K562 (cell line): ENCODE measurements around the gene ZFYVE21.
A peak's percentile ranks its signal among the peaks of the same experiment; 100 is the strongest.

Source experiments
- CTCF ChIP-seq, 3 experiments: IDR thresholded peaks in 2 of 3; conservative IDR thresholded peaks in 1 of 3; 2 replicates each; pipeline ENCODE4 v1.5.1; 2011 to 2012; ENCODE audit warnings: low read length in 3 of 3, mild to moderate bottlenecking in 3 of 3, control low read depth in 2 of 3, improper control_type of control experiment in 1 of 3, inconsistent platforms in 1 of 3, low read depth in 1 of 3, mixed read lengths in 1 of 3, moderate library complexity in 1 of 3; ENCODE audit not compliant: insufficient read depth in 2 of 3
- E2F4 ChIP-seq: sonication (generic); formaldehyde crosslinking; IDR thresholded peaks from 2 replicates; pipeline ENCODE4 v1.8.0; 2022; ENCODE audit warnings: mild to moderate bottlenecking, low read depth, missing genetic modification reagents
- GATAD2B ChIP-seq: fragments of 450-650 bp; IDR thresholded peaks from 2 replicates; pipeline ENCODE4 v1.6.1; 2017; ENCODE audit warnings: mild to moderate bottlenecking, borderline replicate concordance
- JUNB ChIP-seq: fragments of 450-650 bp; formaldehyde crosslinking; conservative IDR thresholded peaks from 2 replicates; pipeline ENCODE4 v1.4.0; 2020; ENCODE audit warnings: mild to moderate bottlenecking
- KLF16 ChIP-seq: IDR thresholded peaks from 2 replicates; pipeline ENCODE4 v1.6.1; 2016; ENCODE audit warnings: antibody characterized with exemption
- MAX ChIP-seq: sonication (generic); formaldehyde crosslinking; IDR thresholded peaks from 2 replicates; pipeline ENCODE4 v1.9.0; 2022; ENCODE audit warnings: mild to moderate bottlenecking, missing genetic modification reagents
- MXI1 ChIP-seq: IDR thresholded peaks from 2 replicates; pipeline ENCODE4 v1.6.1; 2011; ENCODE audit warnings: low read depth, mild to moderate bottlenecking, improper control_type of control experiment, low read length
- POLR2A ChIP-seq: fragments of 450-650 bp; conservative IDR thresholded peaks from 2 replicates; pipeline ENCODE4 v1.6.1; 2016
- POLR2AphosphoS2 ChIP-seq: IDR thresholded peaks from 2 replicates; pipeline ENCODE4 v1.6.1; 2012; ENCODE audit warnings: low read length, improper control_type of control experiment
- RFX5 ChIP-seq: IDR thresholded peaks from 2 replicates; pipeline ENCODE4 v1.6.1; 2011; ENCODE audit warnings: low read depth, mild to moderate bottlenecking, improper control_type of control experiment, low read length
- SRSF3 ChIP-seq: fragments of 200-400 bp; formaldehyde crosslinking; IDR thresholded peaks from 2 replicates; pipeline ENCODE4 v1.6.1; 2016; ENCODE audit warnings: mild to moderate bottlenecking, low read length, moderate library complexity; ENCODE audit not compliant: insufficient read depth
- TAF1 ChIP-seq: IDR thresholded peaks from 2 replicates; pipeline ENCODE4 v1.6.1; 2011; ENCODE audit warnings: mild to moderate bottlenecking, low read length, moderate library complexity; ENCODE audit not compliant: insufficient read depth, control insufficient read depth, severe bottlenecking; ENCODE audit errors: extremely low read depth
- U2AF1 ChIP-seq: fragments of 200-400 bp; formaldehyde crosslinking; optimal IDR thresholded peaks from 2 replicates; pipeline ENCODE3; 2017; ENCODE audit warnings: mild to moderate bottlenecking, low read depth, low read length, moderate library complexity

GRCh38 chr14:103679351-103679750 is 36.3 kb upstream of the ZFYVE21 start:
- TF ChIP-seq POLR2A: no peak
- no peak for TF ChIP-seq TAF1
- no peak for TF ChIP-seq U2AF1
- no peak for TF ChIP-seq POLR2AphosphoS2
- TF ChIP-seq GATAD2B: no peak
- TF ChIP-seq MXI1: no peak
- no peak for TF ChIP-seq SRSF3
- no peak for TF ChIP-seq E2F4
- no peak for TF ChIP-seq RFX5
- TF ChIP-seq JUNB: no peak
- no peak for TF ChIP-seq MAX (CRISPR knock-in tag)
- TF ChIP-seq KLF16: no peak
- TF ChIP-seq CTCF (IDR thresholded peaks at IDR 0.05 in 2 of 3, conservative IDR thresholded peaks at IDR 0.05 in 1 of 3; ENCODE audit: insufficient read depth in 2 of 3, low read depth in 1 of 3, low read length in 3 of 3): peak; percentile 11 to 32 (median 32); a peak in 2 of 6 replicates
